ENCODE data around the gene CLIP1.

- TF ChIP-seq, protein P1, sequence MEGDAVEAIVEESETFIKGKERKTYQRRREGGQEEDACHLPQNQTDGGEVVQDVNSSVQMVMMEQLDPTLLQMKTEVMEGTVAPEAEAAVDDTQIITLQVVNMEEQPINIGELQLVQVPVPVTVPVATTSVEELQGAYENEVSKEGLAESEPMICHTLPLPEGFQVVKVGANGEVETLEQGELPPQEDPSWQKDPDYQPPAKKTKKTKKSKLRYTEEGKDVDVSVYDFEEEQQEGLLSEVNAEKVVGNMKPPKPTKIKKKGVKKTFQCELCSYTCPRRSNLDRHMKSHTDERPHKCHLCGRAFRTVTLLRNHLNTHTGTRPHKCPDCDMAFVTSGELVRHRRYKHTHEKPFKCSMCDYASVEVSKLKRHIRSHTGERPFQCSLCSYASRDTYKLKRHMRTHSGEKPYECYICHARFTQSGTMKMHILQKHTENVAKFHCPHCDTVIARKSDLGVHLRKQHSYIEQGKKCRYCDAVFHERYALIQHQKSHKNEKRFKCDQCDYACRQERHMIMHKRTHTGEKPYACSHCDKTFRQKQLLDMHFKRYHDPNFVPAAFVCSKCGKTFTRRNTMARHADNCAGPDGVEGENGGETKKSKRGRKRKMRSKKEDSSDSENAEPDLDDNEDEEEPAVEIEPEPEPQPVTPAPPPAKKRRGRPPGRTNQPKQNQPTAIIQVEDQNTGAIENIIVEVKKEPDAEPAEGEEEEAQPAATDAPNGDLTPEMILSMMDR (IDR thresholded peaks at IDR 0.05) = no peak
- TF ChIP-seq POLR2A (IDR thresholded peaks at IDR 0.05) = no peak
These were observed 45.5 kb upstream of the CLIP1 start for GRCh38 chr12:122467983-122468382.

Measured in uterus (tissue), 2 donors.